DMS114 treated with DMSO at 0.1 percent for 48 hours (cell line): ENCODE results near the gene LRRC15.

Experiments
- DNase-seq: peaks from one replicate; lab custom pipeline; 2025; ENCODE audit not compliant: unreplicated experiment; lab: John Stamatoyannopoulos, UW

LRRC15 gene

GRCh38 chr3:194386066-194386465 lies 16.5 kb upstream of the LRRC15 start:
- DNase-seq, result no peak

- no peak for DNase-seq
Observed at GRCh38 chr3:194384569-194385001, 15.0 kb upstream of the LRRC15 start.

- no peak for DNase-seq
Observed at GRCh38 chr3:194384156-194384555, 14.6 kb upstream of the LRRC15 start.

- no peak for DNase-seq
Observed at GRCh38 chr3:194383276-194383940, 13.9 kb upstream of the LRRC15 start.

- DNase-seq, result no peak
Observed at GRCh38 chr3:194382892-194383223, 13.3 kb upstream of the LRRC15 start.

- DNase-seq, result no peak
Observed at GRCh38 chr3:194382196-194382891, 12.8 kb upstream of the LRRC15 start.

GRCh38 chr3:194381460-194381875 lies 11.9 kb upstream of the LRRC15 start:
- DNase-seq, result no peak

- DNase-seq, result no peak
Observed at GRCh38 chr3:194380326-194380725, 10.8 kb upstream of the LRRC15 start.

GRCh38 chr3:194379651-194380050 lies 10.1 kb upstream of the LRRC15 start:
- no peak for DNase-seq

GRCh38 chr3:194379231-194379630 lies 9.7 kb upstream of the LRRC15 start:
- no peak for DNase-seq

GRCh38 chr3:194377708-194378107 lies 8.2 kb upstream of the LRRC15 start:
- no peak for DNase-seq

- DNase-seq, result no peak
Observed at GRCh38 chr3:194376241-194376560, 6.7 kb upstream of the LRRC15 start.

GRCh38 chr3:194375473-194376240 lies 6.1 kb upstream of the LRRC15 start:
- no peak for DNase-seq

GRCh38 chr3:194374935-194375334 lies 5.4 kb upstream of the LRRC15 start:
- no peak for DNase-seq

GRCh38 chr3:194373899-194374298 lies 4.4 kb upstream of the LRRC15 start:
- no peak for DNase-seq

- no peak for DNase-seq
Observed at GRCh38 chr3:194373028-194373427, 3.5 kb upstream of the LRRC15 start.

GRCh38 chr3:194370753-194371152 lies 1.2 kb upstream of the LRRC15 start:
- no peak for DNase-seq

GRCh38 chr3:194368918-194369317 lies 625 bp downstream of the LRRC15 start:
- no peak for DNase-seq

GRCh38 chr3:194367992-194368841 lies 1.3 kb downstream of the LRRC15 start:
- DNase-seq, result no peak

GRCh38 chr3:194365978-194366490 lies 3.5 kb downstream of the LRRC15 start:
- no peak for DNase-seq

- no peak for DNase-seq
Observed at GRCh38 chr3:194365526-194365925, 4.0 kb downstream of the LRRC15 start.
